ENCODE data around the gene DNAJC10.
"Not testable (repeated sequence)": the region's sequence is repeated elsewhere in the genome, so short reads cannot be mapped to it uniquely, and the experiment has no call there.

DNAJC10 gene

DNA sequence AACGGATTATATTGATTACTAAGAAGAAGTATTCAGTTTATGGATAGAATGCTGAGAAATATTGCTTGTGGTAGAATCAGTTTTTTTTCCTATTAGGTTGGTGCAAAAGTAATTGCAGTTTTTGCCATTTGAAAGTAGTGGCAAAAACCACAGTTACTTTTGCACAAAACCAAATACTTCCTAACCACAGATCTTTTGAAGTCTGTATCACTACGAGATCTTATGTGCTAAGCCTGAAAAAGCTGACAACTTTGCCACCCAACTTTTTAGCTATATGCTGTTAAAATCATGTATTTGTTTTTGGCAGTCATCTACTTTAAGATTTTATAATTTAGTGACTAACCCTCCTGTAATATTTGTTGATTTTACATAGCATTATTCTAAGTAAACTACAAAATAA lies 24.6 kb downstream of the DNAJC10 start:
- H3K4me3 ChIP-seq (replicated peaks; ENCODE audit: low read depth, low read length) = no peak overlapping the region
- no peak for DNase-seq (ENCODE audit: low read depth)
- TF ChIP-seq, protein P1, sequence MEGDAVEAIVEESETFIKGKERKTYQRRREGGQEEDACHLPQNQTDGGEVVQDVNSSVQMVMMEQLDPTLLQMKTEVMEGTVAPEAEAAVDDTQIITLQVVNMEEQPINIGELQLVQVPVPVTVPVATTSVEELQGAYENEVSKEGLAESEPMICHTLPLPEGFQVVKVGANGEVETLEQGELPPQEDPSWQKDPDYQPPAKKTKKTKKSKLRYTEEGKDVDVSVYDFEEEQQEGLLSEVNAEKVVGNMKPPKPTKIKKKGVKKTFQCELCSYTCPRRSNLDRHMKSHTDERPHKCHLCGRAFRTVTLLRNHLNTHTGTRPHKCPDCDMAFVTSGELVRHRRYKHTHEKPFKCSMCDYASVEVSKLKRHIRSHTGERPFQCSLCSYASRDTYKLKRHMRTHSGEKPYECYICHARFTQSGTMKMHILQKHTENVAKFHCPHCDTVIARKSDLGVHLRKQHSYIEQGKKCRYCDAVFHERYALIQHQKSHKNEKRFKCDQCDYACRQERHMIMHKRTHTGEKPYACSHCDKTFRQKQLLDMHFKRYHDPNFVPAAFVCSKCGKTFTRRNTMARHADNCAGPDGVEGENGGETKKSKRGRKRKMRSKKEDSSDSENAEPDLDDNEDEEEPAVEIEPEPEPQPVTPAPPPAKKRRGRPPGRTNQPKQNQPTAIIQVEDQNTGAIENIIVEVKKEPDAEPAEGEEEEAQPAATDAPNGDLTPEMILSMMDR (IDR thresholded peaks at IDR 0.05; ENCODE audit: low read length, missing control alignments) = no peak

DNA sequence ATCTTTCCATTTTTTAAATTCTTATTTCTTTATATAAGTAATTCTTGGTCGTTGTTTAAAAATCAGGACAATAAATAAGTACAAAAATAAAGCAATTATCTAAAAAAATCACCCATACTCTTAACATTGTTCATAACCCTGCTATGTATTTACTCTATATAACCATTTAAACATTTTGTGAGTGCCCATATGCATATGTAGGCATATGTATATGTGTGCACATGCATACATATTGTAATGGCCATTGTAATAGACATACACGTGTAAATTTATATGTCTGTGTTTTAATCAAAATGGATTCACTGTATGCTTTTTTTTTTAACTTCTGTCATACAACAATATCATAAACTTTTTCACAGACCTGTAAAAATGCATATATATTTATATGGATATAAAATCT lies 25.6 kb downstream of the DNAJC10 start:
- TF ChIP-seq, protein P1 (IDR thresholded peaks at IDR 0.05; ENCODE audit: low read length, missing control alignments) = no peak
- H3K4me3 ChIP-seq (replicated peaks; ENCODE audit: low read depth, low read length) = no peak overlapping the region
- no peak for DNase-seq (ENCODE audit: low read depth)

DNA sequence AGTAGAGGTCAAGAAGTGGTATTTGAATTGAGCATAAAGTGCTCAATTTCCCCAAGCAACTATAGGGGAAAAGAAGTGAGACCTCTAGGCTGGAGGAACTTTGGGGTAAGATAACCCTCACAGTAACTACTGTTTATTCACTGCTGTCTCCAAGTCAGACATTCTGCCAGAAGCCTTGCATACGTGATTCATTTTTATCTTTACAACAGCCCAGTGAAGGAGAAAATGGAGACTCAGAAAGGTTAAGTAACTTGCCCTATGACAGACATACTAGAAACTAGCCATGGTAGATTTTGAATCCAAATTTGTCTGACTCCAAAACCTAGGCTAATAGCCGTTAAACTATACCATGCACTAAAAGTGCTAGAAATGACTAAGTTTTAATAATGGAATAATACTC lies 28.4 kb downstream of the DNAJC10 start:
- H3K4me3 ChIP-seq (replicated peaks; ENCODE audit: low read depth, low read length) = no peak overlapping the region
- TF ChIP-seq, protein P1 (IDR thresholded peaks at IDR 0.05; ENCODE audit: low read length, missing control alignments) = no peak
- peak; percentile 45 for DNase-seq (ENCODE audit: low read depth)

DNA sequence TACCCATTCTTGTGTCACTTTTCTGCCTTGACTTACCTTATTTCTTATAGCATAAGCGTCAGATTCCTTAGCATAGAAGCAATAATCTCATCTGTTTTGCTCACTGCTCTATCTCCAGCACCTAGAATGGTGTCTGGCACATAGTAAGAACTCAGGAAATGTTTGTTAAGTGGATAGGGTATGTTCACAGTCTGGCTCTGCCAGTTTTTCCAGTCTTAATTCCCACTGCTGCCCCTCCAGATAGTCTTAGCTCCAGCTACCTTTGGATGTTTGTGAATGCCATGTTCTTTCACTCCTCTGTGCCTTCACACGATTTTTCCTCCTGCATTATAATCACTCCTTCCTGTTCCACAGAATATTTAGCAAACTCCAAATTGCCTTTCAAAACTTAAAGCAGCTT lies 29.0 kb downstream of the DNAJC10 start:
- DNase-seq (ENCODE audit: low read depth) = no peak
- TF ChIP-seq, protein P1 (IDR thresholded peaks at IDR 0.05; ENCODE audit: low read length, missing control alignments) = no peak
- H3K4me3 ChIP-seq (replicated peaks; ENCODE audit: low read depth, low read length) = no peak overlapping the region

DNA sequence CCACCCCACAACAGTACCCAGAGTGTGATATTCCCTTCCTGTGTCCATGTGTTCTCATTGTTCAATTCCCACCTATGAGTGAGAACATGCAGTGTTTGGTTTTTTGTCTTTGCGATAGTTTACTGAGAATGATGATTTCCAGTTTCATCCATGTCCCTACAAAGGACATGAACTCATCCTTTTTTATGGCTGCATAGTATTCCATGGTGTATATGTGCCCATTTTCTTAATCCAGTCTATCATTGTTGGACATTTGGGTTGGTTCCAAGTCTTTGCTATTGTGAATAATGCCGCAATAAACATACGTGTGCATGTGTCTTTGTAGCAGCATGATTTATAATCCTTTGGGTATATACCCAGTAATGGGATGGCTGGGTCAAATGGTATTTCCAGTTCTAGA lies 29.8 kb downstream of the DNAJC10 start:
- not testable (repeated sequence) for DNase-seq (ENCODE audit: low read depth); H3K4me3 ChIP-seq (replicated peaks; ENCODE audit: low read depth, low read length)

DNA sequence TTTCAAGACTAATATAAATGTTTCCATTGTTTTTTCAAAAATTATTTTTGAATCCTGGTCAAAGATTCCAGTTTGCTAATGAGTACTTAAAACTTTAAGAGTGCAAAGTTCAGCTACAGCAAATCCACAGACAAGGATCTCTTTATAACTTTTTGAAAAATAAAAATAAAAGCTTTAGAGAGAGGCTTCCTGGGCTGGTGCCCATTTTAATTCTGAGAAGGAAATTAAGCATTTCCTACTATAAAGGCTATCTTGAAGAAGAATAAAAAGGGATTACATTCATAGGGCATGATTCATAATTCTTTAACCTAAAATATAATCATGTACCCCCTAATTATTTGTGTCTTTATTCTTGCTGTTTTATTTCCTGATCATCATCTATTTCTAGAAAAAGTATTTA lies 38.2 kb downstream of the DNAJC10 start:
- H3K4me3 ChIP-seq (replicated peaks; ENCODE audit: low read depth, low read length) = no peak overlapping the region
- no peak for DNase-seq (ENCODE audit: low read depth)
- TF ChIP-seq, protein P1 (IDR thresholded peaks at IDR 0.05; ENCODE audit: low read length, missing control alignments) = no peak

DNA sequence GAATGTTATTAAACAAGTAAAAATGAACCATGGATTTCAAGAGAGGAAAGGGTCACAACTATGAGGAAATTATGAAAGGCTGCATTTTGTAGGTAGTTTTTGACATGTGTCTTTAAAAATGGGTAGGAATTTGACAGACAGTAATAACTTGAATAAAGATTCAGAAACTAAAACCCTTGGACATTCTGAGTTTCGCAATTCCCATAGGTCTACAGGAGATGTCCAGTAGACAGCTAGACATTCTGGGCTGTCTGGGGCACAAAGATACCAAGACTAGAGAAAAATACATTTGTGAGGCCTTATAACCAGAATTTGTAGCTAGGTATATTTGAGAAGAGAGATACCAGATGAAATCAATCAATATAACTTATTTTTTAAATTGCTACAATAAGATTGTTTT lies 42.3 kb downstream of the DNAJC10 start:
- DNase-seq (ENCODE audit: low read depth) = no peak
- H3K4me3 ChIP-seq (replicated peaks; ENCODE audit: low read depth, low read length) = no peak overlapping the region
- TF ChIP-seq, protein P1 (IDR thresholded peaks at IDR 0.05; ENCODE audit: low read length, missing control alignments) = no peak

DNA sequence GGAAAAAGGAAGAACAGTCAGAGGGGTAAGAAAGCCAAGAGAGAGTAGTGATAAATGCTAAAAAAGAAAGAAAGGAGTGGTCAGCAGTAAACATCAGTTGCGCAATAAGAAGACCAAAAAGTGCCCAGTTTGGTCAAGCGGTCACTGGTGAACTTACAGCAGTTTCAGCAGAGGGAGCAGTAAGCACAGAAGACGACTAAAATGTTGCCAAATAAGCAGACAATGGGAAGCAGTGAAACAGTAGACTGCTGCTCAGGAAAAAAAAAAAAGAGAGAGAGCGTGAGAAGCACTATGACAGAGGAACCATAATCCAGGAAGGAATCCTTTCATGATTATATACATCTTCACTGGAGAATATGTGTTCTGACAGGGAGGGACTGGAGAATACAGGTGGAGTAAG lies 45.8 kb downstream of the DNAJC10 start:
- DNase-seq (ENCODE audit: low read depth) = peak; percentile 78
- H3K4me3 ChIP-seq (replicated peaks; ENCODE audit: low read depth, low read length) = no peak overlapping the region
- TF ChIP-seq, protein P1 (IDR thresholded peaks at IDR 0.05; ENCODE audit: low read length, missing control alignments) = peak; percentile 34
